Activated CD4-positive, alpha-beta T cell treated with anti-CD3 and anti-CD28 coated beads for 24 hours (primary cell): Measurements from ENCODE around the gene CDH1.
"Not testable (repeated sequence)": the region's sequence is repeated elsewhere in the genome, so short reads cannot be mapped to it uniquely, and the experiment has no call there.

Experiments
- DNase-seq, 2 donors: peaks; one replicate each; pipeline ENCODE4 v3.0.0-alpha.2; 2020; ENCODE audit warnings: low read depth in 2 of 2

The CDH1 gene

DNA sequence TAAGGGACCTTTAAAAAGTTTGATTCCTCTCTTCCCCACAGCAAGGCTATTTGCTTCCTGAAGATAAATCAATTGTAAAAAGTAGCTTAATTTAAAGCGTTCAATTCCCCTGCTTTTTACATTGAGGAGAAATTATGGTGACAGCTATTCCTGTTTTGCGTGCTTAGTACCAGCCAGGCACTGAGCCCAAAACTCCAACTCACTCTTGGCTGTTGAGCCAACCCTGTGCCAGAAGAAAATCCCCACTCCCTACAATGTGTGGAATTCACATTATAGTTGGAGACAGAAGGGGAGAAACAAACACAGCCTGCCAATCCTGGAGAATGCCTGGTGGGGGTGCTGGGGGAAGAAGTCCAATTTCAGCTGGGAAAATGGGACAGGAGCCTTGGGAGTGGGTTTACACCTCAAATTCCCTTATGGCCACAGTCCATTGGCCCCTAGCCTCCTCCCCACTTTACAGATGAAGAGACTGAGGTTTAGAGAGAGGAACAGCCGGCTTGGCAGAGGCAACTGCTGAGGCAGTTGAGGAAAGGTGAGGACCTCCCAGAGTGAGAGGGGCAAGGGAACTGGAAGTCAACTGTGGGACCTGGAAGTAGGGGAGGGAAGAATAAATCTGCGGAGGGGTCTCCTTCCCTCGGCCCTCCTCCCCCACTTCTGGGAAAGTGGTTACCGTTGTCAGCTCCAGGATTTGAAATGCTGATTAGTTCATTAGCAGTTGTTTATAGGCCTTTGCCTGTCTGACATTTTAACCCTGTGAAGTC lies 26.1 kb downstream of the CDH1 start:
- no peak for DNase-seq

DNA sequence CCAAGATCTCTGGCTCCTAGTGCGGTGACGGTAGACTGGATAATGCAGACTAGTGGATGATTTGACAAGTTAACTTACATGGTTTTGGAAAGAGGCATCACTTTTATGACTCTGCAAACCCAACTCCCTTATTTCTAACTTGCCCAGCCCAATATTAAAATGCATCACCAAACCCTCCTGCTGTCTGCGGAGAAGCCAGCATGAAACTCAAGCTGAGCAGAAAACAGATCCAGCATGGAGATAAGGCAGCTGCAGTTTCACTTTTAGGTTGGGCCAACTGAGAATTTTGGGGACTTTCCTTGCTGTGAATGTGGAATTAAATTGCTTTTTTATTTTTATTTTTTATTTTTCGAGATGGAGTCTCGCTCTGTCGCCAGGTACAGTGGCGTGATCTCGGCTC lies 27.8 kb downstream of the CDH1 start:
- DNase-seq: no peak

DNA sequence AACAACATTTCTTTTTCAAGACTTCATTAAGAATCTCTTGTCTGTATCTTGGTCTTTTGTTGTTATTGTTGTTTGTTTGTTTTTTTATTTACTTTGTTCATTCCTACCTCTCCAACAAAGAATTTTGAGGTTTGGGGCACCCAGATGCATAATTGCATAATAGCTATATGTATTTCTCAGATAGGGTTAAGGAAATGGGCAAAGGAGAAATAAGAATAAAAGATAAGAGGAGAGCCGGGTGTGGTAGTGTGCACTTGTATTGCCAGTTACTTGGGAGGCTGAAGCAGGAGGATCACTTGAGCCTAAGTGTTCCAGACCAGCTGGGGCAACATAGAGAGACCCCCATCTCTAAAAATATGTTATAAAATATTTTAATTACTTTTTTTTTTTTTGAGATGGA lies 30.5 kb downstream of the CDH1 start:
- DNase-seq: no peak

DNA sequence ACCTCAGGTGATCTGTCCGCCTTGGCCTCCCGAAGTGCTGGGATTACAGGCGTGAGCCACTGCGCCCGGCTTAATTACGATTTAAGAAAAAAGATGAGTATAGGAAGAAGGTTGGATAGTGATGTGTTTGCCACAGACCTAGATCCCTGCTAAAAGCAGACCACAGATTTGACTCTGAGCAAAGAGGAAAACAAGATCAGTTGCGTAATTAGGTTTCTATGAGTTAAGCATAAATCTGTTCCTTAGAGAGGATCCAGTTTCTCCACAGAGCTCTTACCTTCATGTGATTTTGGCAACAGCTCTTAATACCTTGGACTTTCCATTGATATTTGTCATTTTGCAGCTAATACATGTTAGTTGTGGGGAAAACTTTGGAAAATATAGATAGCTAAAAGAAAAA lies 31.1 kb downstream of the CDH1 start:
- no peak for DNase-seq

DNA sequence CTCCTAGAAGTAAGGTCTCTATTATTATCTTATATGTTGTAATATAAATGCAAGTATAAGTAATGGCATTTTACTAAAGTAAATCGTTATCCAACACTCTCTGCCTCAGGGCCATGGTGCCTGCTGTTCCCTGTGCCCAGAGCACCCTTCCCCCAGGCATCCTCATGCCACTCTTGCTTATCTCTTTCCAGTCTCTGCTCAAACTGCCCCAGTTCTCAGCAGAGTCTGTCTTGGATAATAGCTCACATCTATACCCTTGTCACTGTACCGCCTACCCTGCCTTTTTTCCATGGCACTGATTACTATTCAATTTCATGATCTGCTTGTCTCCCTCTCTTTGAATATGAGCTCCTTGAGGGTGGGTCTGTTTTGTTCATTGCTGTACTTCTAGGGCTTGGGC lies 31.7 kb downstream of the CDH1 start:
- DNase-seq: no peak

DNA sequence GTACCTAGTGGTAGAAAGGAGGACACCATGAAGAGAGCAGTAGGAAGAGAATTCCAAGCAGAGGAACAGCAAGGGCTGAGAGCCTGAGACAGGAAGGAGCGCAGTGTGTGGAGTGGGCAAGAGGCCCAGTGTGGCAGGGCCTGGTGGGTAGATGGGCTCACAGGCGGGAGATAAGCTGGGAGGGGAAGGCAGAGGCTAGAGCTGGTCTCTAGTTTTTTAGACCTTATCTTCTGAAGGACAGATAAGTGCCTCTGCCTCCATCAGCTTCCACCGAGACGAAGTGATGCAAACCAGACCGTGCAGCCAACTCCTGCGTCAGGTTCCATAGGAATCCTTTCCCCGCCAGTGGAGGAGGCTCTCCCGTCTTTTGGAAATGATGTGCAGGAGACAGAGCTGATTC lies 33.6 kb downstream of the CDH1 start:
- DNase-seq: no peak

DNA sequence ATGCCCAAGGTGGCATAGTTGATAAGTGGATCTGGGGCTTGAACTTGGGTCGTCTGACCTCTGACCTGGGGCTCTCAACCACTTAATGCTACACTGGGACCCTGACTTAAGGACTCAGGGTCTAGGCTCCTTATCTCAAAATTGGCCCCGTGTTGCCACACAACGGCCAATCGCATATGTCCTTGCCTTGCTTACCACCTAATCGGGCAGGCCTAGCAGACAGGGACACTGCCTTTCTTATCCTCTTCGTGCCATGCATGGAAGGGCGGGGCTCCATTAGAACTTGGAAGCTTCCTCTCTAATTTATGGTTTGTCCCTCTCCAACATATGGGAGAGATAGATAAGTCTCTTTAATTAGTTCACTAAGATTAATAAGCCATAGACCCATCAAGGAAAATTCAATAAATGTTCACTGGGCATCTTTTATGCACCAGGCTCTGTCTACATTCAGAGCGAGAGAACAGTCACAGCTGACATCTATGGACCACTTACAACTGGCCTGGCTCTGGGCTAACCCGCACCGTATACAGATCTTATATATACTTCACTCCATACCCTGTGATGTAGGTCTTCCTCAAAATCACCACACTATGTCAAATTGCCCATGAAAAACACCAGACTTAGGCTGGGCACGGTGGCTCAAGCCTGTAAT lies 35.1 kb downstream of the CDH1 start:
- DNase-seq: no peak

DNA sequence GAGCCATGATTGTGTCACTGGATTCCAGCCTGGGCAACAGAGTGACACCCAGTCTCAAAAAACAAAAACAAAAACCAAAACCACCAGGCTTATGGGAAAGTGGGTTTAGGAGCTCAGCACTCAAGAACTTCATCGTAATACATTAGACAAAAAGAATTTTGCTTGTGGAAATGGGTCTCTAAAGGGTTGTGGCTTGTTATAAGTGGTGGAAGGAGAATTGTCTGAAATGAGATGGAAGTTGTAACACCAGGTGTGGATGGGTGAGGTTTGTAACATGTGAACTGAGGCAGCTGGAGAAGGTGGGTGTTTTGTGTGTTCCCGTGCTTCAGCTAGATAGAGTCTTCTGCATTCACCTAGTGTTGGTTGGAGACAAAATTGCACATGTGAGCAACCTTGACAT lies 35.8 kb downstream of the CDH1 start:
- no peak for DNase-seq

DNA sequence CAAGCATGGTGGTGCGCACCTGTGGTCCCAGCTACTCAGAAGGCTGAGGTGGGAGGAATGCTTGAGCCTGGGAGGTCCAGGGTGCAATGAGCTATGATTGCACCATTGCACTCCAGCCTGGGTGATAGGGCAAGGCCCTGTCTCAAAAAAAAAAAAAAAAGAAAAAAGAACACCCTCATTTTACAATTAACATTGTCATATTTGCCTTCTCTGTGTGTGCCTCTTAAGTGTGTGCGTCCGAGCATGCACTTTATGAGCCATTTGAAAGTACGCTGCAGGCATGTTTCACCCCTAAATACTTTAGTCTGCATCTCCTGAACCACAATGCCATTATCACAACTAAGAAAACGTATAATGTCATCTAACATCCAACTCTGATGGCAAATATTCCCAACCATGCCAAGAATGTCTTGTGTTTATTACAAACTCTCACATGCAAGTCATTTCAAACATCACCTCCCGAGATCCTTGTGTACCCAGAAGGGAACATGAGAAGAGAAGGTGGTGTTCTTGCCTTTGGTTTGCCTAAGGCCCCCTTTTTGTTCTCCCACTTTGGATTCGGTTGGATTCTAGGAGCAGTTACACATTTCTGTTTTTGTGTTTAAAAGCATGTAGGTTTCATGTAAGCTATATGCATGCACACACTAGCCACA lies 38.0 kb downstream of the CDH1 start:
- no peak for DNase-seq

DNA sequence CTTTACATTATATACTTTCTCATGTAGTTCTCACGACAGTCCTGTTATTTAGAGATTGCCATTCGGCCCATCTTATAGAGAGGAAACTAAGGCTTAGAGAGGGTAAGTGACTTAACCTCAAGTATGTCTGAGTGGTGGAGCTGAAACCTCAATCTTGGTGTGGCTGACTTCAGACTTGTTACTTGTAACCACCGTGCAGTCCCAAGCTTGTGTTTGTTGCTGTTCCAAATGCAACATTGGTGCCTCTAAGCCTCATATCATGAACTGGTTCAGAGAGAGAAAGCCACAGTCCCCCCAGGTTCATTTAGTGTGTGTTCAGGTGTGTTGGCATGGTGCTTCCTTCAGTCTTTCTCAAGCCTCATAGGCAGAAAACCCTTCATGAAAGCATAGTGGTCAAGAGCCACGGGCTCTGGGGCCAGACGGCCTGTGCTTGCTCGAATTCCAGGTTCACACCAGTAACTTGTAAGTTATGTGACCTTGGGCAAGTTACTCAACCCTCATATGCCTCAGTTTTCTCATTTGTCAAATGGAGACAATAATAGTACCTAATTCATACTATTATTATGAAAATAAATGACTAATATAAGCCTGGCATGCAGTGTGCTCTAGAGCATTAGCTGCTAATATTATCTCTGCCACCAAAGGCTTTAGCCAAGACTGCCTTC lies 39.9 kb downstream of the CDH1 start:
- no peak for DNase-seq

DNA sequence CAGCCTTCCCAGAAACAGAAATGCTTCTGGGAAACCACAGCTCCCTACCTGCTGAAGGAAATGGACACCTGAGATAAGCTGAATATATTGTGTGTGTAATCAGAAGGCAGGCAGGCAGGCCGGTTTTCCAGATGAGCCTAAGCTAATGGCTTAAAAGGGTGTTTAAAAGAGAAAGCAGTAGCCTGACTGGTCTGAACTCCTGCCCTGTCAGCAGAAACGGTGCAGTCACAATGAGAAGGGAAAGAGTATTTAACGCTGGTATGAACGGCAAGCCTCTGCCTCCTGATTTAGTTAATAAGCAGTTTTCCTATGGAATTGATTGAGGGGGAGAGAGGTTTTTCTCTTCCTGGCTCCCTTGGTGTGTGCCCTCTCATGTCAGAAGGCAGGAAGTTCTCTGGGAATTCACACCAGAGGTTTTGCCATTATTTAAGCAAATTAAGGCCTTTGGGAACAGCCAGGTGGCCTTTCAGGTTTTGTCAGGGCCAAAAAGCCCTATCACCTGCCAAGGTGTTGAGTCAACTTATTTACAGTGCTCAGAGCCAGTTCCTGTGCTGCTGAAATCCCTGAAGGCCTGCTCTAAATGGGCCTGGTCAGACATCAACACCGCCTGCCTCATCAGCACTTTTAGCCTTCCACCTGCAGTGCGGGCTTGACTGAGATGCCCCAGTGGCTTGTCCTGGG lies 41.6 kb downstream of the CDH1 start:
- no peak for DNase-seq

DNA sequence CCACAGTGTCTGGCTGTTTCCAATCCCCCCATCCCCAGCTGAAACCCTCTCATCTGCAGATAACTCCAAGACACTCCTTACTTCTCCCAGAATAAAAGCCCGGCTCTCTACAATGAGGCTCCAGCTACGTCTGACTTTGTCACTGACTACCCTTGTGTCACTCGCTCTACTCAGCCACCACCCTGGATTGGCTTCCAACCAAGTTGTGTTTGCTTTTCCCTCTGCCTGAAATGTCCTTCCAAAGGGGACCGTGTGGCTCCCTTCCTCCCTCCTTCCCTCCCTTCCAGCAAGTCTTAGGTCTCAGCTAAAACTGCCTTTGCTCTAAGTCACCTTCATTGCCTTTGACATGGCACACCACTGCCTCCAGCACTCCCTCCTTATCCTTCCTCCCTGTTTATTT lies 42.8 kb downstream of the CDH1 start:
- DNase-seq: no peak

DNA sequence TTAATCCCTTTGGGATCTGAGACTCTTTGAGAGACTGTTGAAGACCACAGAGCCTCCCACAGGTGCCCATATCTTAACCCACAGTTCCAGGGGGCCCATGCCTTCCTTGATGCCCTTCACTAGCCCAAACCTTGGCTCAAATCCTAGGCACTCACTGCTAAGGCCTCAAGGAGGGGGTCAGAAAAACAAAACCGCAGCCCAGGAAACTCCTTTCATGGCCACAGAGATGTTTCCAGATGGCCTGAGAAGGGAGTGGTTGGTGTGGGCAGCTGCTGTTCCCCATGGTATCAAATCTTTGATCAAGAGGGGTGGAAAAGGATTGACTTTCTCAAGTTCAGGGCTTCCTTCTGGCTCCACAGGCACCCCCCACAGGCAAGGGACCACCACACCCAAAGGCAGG lies 44.7 kb downstream of the CDH1 start:
- DNase-seq: no peak

DNA sequence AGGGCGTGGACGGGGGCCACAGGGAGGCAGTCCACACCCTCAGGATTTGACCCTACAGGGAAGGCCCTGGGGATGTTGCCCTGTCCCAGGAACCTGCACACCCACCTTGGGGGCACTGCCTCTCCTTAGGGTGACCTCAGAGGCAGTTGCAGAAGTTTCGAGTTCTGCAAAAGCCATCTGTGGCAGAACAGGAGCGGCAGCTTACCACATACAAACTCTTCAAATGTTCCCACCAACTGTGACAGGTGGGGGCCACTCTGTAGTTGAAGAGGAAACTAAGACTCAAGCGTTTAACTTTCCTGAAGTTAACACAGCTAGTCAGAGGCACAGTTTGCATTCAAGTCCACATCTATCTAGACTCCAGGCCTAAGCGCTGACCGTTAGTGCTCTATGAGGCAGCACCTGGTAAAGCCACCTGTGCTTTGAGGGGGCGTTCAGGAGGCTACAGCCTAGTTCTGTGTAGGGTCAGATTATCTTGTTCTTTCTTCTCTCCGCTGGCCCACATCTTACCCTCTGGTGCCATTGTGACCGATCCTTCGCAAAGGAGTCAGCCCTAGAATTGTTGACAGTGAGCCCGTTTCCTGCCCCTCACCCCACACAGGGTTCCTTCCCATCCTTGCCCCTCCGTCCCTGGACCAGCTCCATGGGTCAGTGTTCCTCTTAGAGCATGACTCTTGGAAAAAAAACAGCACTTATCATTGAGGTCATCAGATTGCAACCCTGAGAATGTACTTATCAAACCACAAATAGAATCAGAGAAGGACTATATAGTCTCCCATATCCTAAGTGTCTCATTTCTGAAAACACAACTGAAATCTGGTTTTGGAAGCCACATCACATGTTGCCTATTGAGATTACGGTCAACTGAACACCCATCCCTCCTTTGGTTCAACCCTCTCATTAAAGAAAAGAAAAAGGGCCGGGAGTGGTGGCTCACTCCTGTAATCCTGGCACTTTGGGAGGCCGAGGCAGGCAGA lies 45.4 kb downstream of the CDH1 start:
- DNase-seq: no peak

DNA sequence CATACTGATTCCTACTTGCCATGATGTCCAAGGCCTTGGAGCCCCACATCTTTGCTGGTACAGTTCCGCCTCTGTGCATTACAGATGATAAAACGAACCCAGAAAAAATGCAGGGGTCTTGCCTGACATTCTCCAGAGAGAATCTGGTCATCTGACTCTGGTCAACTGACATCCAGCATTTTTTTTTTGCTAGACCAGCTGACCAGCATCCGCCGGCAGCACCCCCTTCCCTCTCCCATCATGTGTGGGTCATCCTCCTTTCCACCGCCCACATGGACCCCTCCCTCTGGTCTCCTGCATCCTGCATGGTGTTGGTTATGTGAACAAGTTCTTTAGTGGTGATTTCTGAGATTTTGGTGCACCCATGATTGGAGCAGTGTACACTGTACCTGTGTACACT lies 47.1 kb downstream of the CDH1 start:
- no peak for DNase-seq

DNA sequence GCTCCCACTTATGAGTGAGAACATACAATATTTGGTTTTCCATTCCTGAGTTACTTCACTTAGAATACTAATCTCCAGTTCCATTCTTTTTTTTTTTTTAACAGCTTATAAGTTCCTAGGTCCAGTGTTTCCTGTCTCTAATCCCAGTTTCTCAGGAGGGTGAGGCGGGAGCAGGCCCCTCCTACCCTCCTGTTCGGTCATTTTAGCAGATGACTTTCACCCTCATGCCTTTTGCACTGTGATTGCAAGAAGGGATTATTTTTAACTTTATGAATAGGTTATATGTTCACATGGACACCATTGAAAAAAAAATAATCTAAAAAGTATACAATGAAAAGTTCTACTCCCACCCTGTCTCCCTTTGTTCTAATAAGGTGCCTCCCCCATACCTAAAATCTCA lies 47.6 kb downstream of the CDH1 start:
- DNase-seq: no peak

DNA sequence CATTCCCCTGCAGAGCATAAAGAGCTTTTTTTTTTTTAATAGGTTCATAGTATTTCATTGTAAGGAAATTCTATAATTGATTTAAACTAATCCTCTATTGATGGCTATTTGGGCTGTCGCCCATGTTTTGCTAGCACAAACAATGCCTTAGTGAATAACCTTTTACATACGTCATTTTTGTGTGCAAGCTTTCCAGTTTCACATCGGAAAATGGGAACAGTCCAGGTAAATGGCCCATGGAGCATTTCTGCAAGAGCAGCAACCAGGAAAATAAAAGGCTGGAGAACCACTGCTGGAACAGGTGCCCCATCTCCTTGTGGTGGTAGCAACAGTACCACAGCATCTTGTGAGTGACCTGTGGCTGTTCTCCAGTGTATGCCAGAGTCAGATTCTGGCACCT lies 48.6 kb downstream of the CDH1 start:
- DNase-seq: no peak

DNA sequence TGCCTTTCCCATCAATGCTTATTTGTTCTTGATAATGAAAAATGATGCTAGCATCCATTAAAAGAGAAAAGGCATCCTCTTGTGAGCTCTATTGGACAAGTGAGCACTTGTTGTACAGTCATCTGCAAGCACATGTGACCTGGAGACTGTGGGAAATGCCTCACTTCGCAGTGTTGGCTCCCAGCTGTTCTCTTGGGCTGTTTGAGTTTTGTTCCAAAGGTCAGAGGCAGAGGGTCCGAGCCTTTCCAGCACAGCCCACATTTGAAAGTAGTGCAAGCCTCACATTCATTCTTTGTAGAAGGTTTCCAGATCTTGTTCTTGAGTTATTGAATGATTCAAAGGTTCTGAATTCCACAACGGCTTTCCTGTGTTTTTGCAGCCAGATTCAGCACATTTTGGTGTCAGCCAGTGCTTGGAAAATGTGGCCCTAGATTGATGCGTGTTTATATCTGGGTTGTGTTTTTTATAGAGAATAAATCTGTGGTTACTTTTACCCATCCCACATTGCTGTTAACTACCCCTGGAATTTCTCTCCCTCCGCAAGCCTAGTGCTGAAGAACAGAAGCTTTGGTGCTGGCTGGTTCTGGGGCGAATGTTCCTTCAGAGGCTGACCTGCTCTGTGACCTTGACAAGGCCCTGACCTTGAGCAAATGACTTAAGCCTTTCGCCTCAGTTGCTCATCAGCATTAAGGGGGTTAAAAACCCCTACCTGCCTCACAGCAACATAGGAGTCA lies 49.8 kb downstream of the CDH1 start:
- DNase-seq: no peak

DNA sequence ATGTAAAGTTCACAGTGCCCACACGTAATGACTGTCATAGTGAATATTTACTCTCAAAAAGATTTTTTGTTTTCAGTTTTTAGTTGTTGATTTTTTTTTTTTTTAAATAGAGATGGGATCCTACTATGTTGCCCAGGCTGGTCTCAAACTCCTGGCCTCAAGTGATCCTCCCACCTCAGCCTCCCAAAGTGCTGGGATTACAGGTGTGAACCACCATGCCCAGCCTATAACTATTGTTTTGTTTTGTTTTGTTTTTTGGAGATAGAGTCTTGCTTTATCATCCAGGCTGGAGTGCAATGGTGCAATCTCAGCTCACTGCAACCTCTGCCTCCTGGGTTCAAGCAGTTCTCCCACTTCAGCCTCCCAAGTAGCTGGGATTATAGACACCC lies 50.3 kb downstream of the CDH1 start:
- not testable (repeated sequence) for DNase-seq

DNA sequence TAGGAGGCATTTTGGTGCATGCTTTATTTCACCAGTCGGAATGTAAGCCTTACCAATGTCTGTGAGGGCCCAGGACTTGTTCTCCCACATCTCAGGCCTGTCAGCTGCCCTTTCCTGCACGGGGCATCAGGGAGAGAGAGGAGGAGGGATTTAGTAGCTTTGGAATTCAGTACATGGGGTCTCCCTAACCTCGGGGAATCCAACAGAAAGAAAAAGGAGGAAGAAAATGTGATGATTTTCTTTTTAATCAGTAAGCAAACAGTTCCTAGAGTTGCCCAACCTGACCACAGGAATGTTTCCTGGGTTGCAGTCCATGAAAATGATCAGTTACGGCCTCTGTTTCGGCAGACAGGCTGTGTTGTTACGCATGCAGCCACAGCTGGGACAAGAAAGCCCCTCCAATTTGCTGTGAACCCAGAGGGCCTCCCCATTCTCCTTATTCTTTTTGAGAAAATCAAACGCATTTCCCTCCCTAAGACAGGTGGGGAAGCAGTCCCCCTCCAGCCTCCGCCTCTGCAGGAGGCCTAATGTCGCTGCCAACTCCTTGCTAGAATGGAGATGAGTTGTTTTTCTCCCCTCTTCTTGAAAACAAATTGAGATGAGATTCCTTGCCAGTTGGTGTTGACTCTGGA lies 53.2 kb downstream of the CDH1 start:
- no peak for DNase-seq
